ENCODE data around the gene RDH12. TPM values are rescaled to one million over a fixed set of nuclear protein-coding genes. Genes with fewer than 3 reads are reported as not detected.
A peak's percentile ranks its signal among the peaks of the same experiment; 100 is the strongest.

RDH12 gene
- total RNA-seq, 1 experiment from 2014 or later, result 0.27 TPM

DNA sequence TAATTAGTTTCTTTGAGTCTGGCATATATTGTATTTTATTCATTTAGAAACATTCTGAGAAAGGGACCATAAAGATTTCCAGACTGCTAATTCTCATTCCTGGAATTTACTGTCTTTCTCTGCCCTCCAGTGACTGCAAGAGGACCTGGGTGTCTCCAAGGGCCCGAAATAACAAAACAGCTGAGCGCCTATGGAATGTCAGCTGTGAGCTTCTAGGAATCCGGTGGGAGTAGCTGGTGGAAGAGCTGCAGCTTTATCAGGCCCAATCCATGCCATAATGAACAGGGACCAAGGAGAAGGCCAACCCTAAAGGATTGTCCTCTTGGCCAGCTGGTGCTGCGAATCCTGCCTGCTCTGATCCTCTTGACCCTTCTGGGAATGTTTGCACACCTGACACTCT, 31.9 kb downstream of the RDH12 start:
- H2AFZ ChIP-seq (ENCODE audit: low read depth, low read length, poor library complexity, severe bottlenecking), result no peak overlapping the region
- ChIA-PET CTCF (no interaction called here), RAD21 (ENCODE audit: low non-redundant PET in 1 of 2, low total read pairs in 2 of 2, uncharacterized antibody in 2 of 2, unreplicated experiment in 2 of 2) (no interaction called here), POLR2A (no interaction called here)
- no peaks in the 10 kb centered on the region for H3K27me3 ChIP-seq (ENCODE audit: insufficient read depth, low read length)
- ATAC-seq (no peak), DNase-seq (ENCODE audit: low read depth, low spot score) (no peak)
- intact Hi-C loops (cut with micrococcal nuclease), result no loop called here
- no peak overlapping the region for H3K27ac ChIP-seq (ENCODE audit: low read depth, low read length)
- no peaks in the 10 kb centered on the region for H3K79me2 ChIP-seq (ENCODE audit: insufficient read depth, low read length)
- BruUV-seq (replicated peaks), result no TSS peak
- H3K36me3 ChIP-seq (ENCODE audit: control insufficient read depth in 1 of 2, insufficient read depth in 2 of 2, low read length in 2 of 2), result no peaks in the 10 kb centered on the region
- H3K4me3 ChIP-seq (replicated peaks in 1 of 2; ENCODE audit: low read depth in 1 of 2, low read length in 2 of 2), result no peak overlapping the region
- peaks cover 0 to 1% of the 10 kb centered on the region in 2 experiments; a peak in 2 of 4 replicates for H3K4me1 ChIP-seq (ENCODE audit: control insufficient read depth in 1 of 2, insufficient read depth in 2 of 2, low read length in 2 of 2)
- no peak for TF ChIP-seq SRF (IDR thresholded peaks at IDR 0.05; ENCODE audit: low read depth)
- H3K4me2 ChIP-seq (ENCODE audit: low read length), result no peak overlapping the region
- H3K9me2 ChIP-seq (ENCODE audit: insufficient read depth), result no peaks in the 10 kb centered on the region
- no peaks in the 10 kb centered on the region for H4K20me1 ChIP-seq (ENCODE audit: insufficient read depth)
- H3K9ac ChIP-seq (ENCODE audit: low read length), result no peak overlapping the region
- no peaks in the 10 kb centered on the region for H3K9me3 ChIP-seq (ENCODE audit: control insufficient read depth in 1 of 2, insufficient read depth in 1 of 2, low read depth in 1 of 2, low read length in 2 of 2)

DNA sequence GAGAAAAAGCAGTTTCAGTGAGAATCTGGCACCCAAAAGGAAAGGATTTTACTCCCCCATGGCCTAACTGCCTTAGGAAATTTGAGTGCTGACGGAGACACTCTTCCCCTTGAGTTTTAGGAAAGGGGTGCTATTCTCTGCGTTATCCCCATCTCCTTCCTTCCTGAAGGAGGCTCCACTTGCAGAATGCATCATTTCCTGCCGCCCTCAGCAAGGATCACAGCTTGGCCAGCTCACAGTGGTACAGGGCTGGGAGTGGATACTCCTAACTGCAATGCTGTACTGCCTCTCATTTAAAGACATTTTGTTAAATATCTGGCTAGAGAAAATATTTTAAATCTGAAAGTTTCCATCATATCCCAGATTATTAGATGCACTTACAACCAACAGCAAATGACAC, 33.0 kb downstream of the RDH12 start:
- Histone ChIP-seq H3K9ac (ENCODE audit: low read length) (no peak overlapping the region), H3K4me2 (ENCODE audit: low read length) (no peak overlapping the region), H3K27ac (ENCODE audit: low read depth, low read length) (no peak overlapping the region), H3K9me3 (ENCODE audit: control insufficient read depth in 1 of 2, insufficient read depth in 1 of 2, low read depth in 1 of 2, low read length in 2 of 2) (no peaks in the 10 kb centered on the region), H3K36me3 (ENCODE audit: control insufficient read depth in 1 of 2, insufficient read depth in 2 of 2, low read length in 2 of 2) (no peaks in the 10 kb centered on the region), H3K9me2 (ENCODE audit: insufficient read depth) (no peaks in the 10 kb centered on the region), H2AFZ (ENCODE audit: low read depth, low read length, poor library complexity, severe bottlenecking) (no peak overlapping the region), H3K4me3 (replicated peaks in 1 of 2; ENCODE audit: low read depth in 1 of 2, low read length in 2 of 2) (no peak overlapping the region), H3K27me3 (ENCODE audit: insufficient read depth, low read length) (no peaks in the 10 kb centered on the region), H3K79me2 (ENCODE audit: insufficient read depth, low read length) (no peaks in the 10 kb centered on the region), H3K4me1 (ENCODE audit: control insufficient read depth in 1 of 2, insufficient read depth in 2 of 2, low read length in 2 of 2) (peaks cover 0 to 11% of the 10 kb centered on the region in 2 experiments; a peak in 2 of 4 replicates), H4K20me1 (ENCODE audit: insufficient read depth) (no peaks in the 10 kb centered on the region)
- ATAC-seq (peak; percentile 60), DNase-seq (ENCODE audit: low read depth, low spot score) (no peak)
- intact Hi-C loops (cut with micrococcal nuclease), result no loop called here
- TF ChIP-seq EZH2phosphoT487 (IDR thresholded peaks at IDR 0.05; ENCODE audit: borderline replicate concordance), result no peak
- TF ChIP-seq, protein P1, sequence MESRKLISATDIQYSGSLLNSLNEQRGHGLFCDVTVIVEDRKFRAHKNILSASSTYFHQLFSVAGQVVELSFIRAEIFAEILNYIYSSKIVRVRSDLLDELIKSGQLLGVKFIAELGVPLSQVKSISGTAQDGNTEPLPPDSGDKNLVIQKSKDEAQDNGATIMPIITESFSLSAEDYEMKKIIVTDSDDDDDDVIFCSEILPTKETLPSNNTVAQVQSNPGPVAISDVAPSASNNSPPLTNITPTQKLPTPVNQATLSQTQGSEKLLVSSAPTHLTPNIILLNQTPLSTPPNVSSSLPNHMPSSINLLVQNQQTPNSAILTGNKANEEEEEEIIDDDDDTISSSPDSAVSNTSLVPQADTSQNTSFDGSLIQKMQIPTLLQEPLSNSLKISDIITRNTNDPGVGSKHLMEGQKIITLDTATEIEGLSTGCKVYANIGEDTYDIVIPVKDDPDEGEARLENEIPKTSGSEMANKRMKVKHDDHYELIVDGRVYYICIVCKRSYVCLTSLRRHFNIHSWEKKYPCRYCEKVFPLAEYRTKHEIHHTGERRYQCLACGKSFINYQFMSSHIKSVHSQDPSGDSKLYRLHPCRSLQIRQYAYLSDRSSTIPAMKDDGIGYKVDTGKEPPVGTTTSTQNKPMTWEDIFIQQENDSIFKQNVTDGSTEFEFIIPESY (IDR thresholded peaks at IDR 0.05; ENCODE audit: extremely low read depth, insufficient replicate concordance, low read length), result no peak
- no peak for TF ChIP-seq CEBPB (IDR thresholded peaks at IDR 0.05; ENCODE audit: low read depth)
- no peak for TF ChIP-seq SP1 (IDR thresholded peaks at IDR 0.05; ENCODE audit: low read depth)
- TF ChIP-seq, protein P2, sequence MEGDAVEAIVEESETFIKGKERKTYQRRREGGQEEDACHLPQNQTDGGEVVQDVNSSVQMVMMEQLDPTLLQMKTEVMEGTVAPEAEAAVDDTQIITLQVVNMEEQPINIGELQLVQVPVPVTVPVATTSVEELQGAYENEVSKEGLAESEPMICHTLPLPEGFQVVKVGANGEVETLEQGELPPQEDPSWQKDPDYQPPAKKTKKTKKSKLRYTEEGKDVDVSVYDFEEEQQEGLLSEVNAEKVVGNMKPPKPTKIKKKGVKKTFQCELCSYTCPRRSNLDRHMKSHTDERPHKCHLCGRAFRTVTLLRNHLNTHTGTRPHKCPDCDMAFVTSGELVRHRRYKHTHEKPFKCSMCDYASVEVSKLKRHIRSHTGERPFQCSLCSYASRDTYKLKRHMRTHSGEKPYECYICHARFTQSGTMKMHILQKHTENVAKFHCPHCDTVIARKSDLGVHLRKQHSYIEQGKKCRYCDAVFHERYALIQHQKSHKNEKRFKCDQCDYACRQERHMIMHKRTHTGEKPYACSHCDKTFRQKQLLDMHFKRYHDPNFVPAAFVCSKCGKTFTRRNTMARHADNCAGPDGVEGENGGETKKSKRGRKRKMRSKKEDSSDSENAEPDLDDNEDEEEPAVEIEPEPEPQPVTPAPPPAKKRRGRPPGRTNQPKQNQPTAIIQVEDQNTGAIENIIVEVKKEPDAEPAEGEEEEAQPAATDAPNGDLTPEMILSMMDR (IDR thresholded peaks at IDR 0.05 in 2 of 3, conservative IDR thresholded peaks at IDR 0.05 in 1 of 3; ENCODE audit: borderline replicate concordance in 1 of 3, insufficient read depth in 1 of 3, low read depth in 2 of 3, low read length in 2 of 3), result no peak
- TF ChIP-seq EGR1 (IDR thresholded peaks at IDR 0.05; ENCODE audit: low read depth), result no peak
- no peak for TF ChIP-seq ELF1 (IDR thresholded peaks at IDR 0.05; ENCODE audit: borderline replicate concordance, low read depth)
- no peak for TF ChIP-seq SRF (IDR thresholded peaks at IDR 0.05; ENCODE audit: low read depth)
- no peak for TF ChIP-seq YY1 (IDR thresholded peaks at IDR 0.05; ENCODE audit: extremely low read depth, insufficient replicate concordance, low read depth, low read length)
- TF ChIP-seq JUND (IDR thresholded peaks at IDR 0.05), result no peak
- no TSS peak for BruUV-seq (replicated peaks)
- POLR2A ChIA-PET, result no interaction called here
- RAD21 ChIA-PET (ENCODE audit: low non-redundant PET in 1 of 2, low total read pairs in 2 of 2, uncharacterized antibody in 2 of 2, unreplicated experiment in 2 of 2), result no interaction called here
- CTCF ChIA-PET, result no interaction called here
